OCI-LY7 (cell line): ENCODE data around the gene HSPB9.

Experiments used
- CTCF ChIP-seq: fragments of 200-600 bp; sonication (generic); conservative IDR thresholded peaks from 2 replicates; pipeline ENCODE4 v1.5.1; 2014; ENCODE audit warnings: mild to moderate bottlenecking, antibody characterized with exemption, low read length, moderate library complexity, mixed read lengths
- EZH2phosphoT487 ChIP-seq: fragments of 200-600 bp; sonication (generic); IDR thresholded peaks from 2 replicates; pipeline ENCODE4 v1.6.1; 2018; ENCODE audit warnings: low read depth, borderline replicate concordance, mild to moderate bottlenecking, mixed run types, antibody characterized with exemption, low read length, moderate library complexity, mixed read lengths

- TF ChIP-seq CTCF = no peak
- no peak for TF ChIP-seq EZH2phosphoT487
Observed at GRCh38 chr17:42106009-42106408, 16.6 kb upstream of the HSPB9 start.
